ENCODE results near the gene ARPC1B. TPM values are rescaled to one million over a fixed set of nuclear protein-coding genes. Genes with fewer than 3 reads are reported as not detected.
A peak's percentile ranks its signal among the peaks of the same experiment; 100 is the strongest.
"Not testable (repeated sequence)": the region's sequence is repeated elsewhere in the genome, so short reads cannot be mapped to it uniquely, and the experiment has no call there.

Gene ARPC1B
- total RNA-seq, 2 donors from 2014 or later, result 60.0 to 131 TPM

GRCh38 chr7:99415513-99416127 lies 41.1 kb downstream of the ARPC1B start:
- peaks cover 32 to 58% of the 10 kb centered on the region in 2 donors for H3K36me3 ChIP-seq (replicated peaks in 1 of 2; ENCODE audit: insufficient read depth in 1 of 2, low read depth in 2 of 2)
- H3K27ac ChIP-seq; intact Hi-C loops (cut with DNase I); ATAC-seq; H3K27me3 ChIP-seq; H3K4me3 ChIP-seq; H3K9me3 ChIP-seq; H3K4me1 ChIP-seq: not testable (repeated sequence)
- 54 to 55% methylated on average over 12 to 16 of the region's 17 CpGs for WGBS, 2 donors
- peak; percentile 77 to 87 (median 80) for DNase-seq
- peak; percentile 43 to 70 (median 60) for TF ChIP-seq CTCF (IDR thresholded peaks at IDR 0.05)

- Histone ChIP-seq H3K36me3 (replicated peaks in 1 of 2; ENCODE audit: insufficient read depth in 1 of 2, low read depth in 2 of 2) (peaks cover 26 to 40% of the 10 kb centered on the region in 2 donors), H3K27ac (no peak overlapping the region), H3K27me3 (no peaks in the 10 kb centered on the region), H3K9me3 (no peaks in the 10 kb centered on the region), H3K4me1 (peaks cover 4% of the 10 kb centered on the region), H3K4me3 (no peak overlapping the region)
- intact Hi-C loops (cut with DNase I), result no loop called here
- 85 to 90% methylated on average over 4 to 9 of the region's 9 CpGs for WGBS, 2 donors
- TF ChIP-seq POLR2A (IDR thresholded peaks at IDR 0.05) (no peak), CTCF (IDR thresholded peaks at IDR 0.05) (no peak)
- DNase-seq (no peak), ATAC-seq (no peak)
Observed at GRCh38 chr7:99418260-99418659, 43.7 kb downstream of the ARPC1B start.

- Histone ChIP-seq H3K9me3 (no peaks in the 10 kb centered on the region), H3K36me3 (replicated peaks in 1 of 2; ENCODE audit: insufficient read depth in 1 of 2, low read depth in 2 of 2) (peaks cover 21 to 42% of the 10 kb centered on the region in 2 donors), H3K4me1 (peaks cover 4% of the 10 kb centered on the region), H3K27ac (no peak overlapping the region), H3K4me3 (no peak overlapping the region), H3K27me3 (no peaks in the 10 kb centered on the region)
- DNase-seq (no peak), ATAC-seq (no peak)
- 88 to 93% methylated on average over 16 to 21 of the region's 29 CpGs for WGBS, 2 donors
- TF ChIP-seq CTCF (IDR thresholded peaks at IDR 0.05) (no peak), POLR2A (IDR thresholded peaks at IDR 0.05) (no peak)
- intact Hi-C loops (cut with DNase I), result no loop called here
Observed at GRCh38 chr7:99419323-99420021, 44.9 kb downstream of the ARPC1B start.

GRCh38 chr7:99420213-99420612 lies 45.7 kb downstream of the ARPC1B start:
- ATAC-seq (no peak), DNase-seq (no peak)
- intact Hi-C loops (cut with DNase I), result no loop called here
- Histone ChIP-seq H3K9me3 (no peaks in the 10 kb centered on the region), H3K4me3 (no peak overlapping the region), H3K27ac (no peak overlapping the region), H3K27me3 (no peaks in the 10 kb centered on the region), H3K36me3 (replicated peaks in 1 of 2; ENCODE audit: insufficient read depth in 1 of 2, low read depth in 2 of 2) (peaks cover 21 to 42% of the 10 kb centered on the region in 2 donors), H3K4me1 (peaks cover 3% of the 10 kb centered on the region)
- no peak for TF ChIP-seq POLR2A (IDR thresholded peaks at IDR 0.05)
- TF ChIP-seq CTCF (IDR thresholded peaks at IDR 0.05), result no peak
- 85 to 94% methylated on average over 3 to 5 of the region's 5 CpGs for WGBS, 2 donors

Data from body of pancreas (tissue), 4 donors.